Erythroblast (primary cell): Measurements from ENCODE around the gene OR52K1.
"Not testable (repeated sequence)": the region's sequence is repeated elsewhere in the genome, so short reads cannot be mapped to it uniquely, and the experiment has no call there.

Source experiments
- DNase-seq, 2 experiments: peaks; one replicate each; lab custom pipeline; 2025; lab: John Stamatoyannopoulos, UW
- GATA1 ChIP-seq: IDR thresholded peaks from 2 replicates; pipeline ENCODE4 v1.6.1; 2011; ENCODE audit warnings: low read depth, mild to moderate bottlenecking, control low read depth, low read length, moderate library complexity
- POLR2A ChIP-seq: IDR thresholded peaks from 2 replicates; pipeline ENCODE4 v1.6.1; 2011; ENCODE audit warnings: mild to moderate bottlenecking, low read length

OR52K1 gene

DNA sequence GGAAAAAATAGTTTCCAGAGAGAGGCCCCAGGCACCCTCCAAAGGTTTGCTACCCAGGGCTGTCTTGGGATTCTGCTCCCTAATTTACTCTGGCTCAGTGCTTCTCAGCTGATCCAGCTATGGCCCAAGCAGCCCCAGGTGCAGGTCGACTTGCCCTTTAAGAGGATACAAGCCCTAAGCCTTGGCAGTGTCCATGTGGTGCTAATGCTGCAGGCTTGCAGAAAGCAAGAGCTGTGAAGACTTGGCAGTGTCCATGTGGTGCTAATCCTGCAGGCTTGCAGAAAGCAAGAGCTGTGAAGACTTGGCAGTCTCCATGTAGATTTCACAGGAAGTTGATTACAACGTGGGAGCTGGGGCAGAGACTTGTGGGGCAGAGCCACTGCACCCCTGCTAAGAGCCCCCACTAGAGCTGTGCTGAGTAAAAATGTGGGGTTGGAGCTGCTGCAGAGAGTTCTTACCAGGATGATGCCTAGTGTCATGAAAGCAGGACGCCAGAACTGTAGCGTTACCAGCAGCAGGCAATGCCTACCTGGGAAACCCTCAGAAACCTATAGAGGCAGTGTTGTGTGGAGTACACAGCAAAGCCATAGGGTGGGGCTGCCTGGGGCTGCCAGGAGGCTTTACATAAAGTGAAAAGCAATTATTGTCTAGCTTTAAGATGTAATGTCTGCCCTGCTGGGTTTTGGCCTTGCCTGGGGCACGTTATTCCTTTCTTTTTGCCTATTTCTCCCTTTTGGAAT, 16.1 kb upstream of the OR52K1 start:
- no peak for DNase-seq
- TF ChIP-seq GATA1 (no peak), POLR2A (no peak)

DNA sequence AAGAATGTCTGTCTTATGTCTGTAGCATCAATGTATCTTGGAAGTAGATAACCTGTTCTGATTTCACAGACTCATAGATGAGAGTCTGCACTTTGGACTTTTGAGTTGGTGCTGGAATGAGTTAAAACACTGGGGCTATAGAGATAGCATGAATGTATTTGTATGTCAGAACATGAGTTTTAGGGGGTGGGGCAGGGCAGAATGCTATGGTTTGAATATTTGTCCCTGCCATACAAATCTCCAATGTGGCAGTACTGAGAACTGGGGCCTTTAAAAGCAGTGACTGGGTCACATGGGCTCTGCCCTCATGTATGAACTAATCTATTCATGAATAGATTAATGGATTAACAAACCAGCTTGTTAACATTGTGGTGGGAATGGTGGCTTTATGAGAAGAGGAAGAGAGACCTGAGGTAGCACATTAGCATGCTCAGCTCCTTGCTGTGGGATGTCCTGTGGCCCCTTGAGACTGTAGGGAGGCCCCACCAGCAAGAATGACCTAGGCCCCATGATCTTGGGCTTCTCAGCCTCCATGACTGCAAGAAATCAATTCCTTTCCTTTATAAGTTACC, 15.5 kb upstream of the OR52K1 start:
- no peak for DNase-seq
- TF ChIP-seq GATA1 (no peak), POLR2A (no peak)

DNA sequence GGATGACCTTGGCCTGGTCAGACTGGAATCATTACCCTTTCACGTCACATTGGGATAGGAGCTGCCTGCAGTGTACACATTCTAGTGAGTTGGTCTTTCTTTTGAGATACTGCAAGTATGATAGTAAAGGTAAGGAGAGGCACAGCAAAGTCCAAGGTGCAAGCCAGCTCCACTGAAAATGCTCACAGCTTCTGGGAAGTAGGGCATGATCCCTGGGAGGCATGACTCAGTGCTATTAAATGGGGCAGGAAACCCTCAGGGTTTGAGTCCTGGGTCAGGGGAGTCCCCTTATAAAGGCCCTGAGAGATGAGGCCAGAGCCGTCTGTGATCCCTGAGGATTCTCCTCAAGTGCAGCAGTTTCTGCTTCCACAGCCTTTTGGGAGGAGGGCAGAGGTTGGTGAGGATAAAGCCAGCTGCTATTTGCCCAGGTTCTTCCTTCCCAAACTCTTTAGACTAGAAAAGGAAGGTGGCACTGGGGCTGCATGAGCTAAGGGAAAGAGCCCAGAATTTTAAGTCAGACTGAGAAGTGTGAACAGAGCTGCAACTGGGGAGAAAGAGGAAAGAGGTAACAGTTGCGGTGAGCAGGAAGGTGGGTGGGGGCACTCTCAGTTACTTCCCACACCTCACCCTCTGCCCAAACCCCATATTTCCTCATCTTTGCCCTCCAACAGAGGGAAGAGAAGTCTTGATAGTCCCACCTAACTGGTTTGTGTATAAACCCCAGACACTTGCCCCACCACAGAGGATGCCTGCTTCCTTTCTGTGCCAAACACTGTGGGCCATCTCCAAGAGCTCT, 14.4 kb upstream of the OR52K1 start:
- no peak for DNase-seq
- TF ChIP-seq GATA1 (no peak), POLR2A (no peak)

DNA sequence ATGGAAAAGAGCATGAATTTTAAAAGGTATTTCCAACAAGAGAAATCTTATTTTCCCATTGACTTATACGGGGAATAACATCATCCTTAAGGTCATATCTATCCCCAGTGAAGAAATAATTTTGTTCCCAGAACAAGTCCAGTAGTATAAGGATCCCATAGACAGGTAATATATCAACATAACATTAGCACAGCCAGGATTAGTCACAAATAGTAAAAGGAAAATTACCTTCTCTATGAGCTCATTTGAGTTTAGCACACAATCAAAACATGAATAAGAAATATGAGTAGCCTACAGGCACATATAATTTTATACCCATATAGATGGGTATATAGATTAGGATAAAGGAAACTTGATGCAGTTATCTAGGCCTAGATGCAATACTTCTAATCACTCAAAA, 2.8 kb upstream of the OR52K1 start:
- no peak for DNase-seq
- no peak for TF ChIP-seq POLR2A

DNA sequence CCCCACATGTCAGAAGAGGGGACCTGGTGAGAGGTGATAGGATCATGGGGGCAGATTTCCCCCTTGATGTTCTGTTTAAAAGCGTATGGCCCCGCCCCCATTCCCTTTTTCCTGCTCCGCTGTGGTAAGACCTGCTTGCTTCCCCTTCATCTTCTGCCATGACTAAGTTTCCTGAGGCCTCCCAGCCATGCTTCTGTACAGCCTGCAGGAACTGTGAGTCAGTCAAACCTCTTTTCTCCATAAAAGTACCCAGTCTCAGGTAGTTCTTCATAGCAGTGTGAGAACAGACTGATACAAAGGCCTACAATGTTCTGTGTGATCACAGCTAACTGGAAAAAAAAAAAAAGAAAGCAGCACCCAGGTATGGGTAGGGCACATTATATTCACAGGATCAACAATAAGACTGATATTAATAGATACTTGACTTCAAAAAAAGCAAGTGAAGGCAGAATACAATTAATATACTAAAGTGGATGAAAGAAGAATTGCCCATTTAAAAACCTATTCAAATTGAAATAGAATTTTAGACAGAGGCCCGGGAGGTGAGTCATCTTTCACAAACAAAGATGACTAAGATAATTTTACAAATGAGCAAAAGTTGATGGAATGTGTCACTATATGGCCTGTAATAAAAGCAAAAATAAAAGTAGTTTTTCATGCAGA, 1.7 kb upstream of the OR52K1 start:
- DNase-seq, result no peak
- TF ChIP-seq GATA1, result no peak
- TF ChIP-seq POLR2A, result no peak

DNA sequence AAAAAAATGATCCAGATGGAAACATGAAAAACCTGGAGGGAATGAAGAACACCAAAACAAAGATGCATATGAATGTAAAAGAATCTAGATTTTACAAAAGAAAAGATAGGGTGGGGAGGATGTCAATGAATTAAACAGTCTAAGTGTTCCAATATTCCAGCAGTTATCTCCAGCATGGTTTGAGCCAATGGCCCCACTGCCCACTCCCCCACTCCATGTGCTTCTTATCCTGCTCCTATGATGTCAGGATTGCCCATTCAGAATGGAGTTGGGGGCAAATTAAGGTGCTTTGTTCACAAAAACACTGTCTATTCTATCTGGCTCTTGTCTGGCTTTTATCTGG, 1.2 kb upstream of the OR52K1 start:
- no peak for TF ChIP-seq GATA1
- TF ChIP-seq POLR2A, result no peak
- no peak for DNase-seq

DNA sequence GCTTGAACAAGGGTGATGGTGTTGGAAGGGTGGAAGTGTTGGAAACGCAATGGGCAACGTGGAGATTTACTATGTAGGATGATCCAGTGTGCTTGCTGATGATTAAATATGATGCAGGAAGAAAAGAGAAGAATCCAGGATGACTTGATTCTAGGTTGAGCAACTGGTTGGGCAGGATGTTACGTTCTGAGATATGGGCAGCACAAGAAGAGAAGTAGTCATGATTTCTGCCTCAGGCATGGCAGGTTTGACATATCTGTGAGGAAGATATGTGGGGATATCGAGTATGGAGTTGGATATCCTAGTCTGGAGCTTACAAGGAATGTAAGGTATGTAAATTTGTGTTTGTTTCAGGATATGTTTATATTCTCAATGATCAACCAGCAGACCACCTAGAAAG, 1.9 kb downstream of the OR52K1 start:
- TF ChIP-seq GATA1 (no peak), POLR2A (no peak)
- DNase-seq, result no peak

DNA sequence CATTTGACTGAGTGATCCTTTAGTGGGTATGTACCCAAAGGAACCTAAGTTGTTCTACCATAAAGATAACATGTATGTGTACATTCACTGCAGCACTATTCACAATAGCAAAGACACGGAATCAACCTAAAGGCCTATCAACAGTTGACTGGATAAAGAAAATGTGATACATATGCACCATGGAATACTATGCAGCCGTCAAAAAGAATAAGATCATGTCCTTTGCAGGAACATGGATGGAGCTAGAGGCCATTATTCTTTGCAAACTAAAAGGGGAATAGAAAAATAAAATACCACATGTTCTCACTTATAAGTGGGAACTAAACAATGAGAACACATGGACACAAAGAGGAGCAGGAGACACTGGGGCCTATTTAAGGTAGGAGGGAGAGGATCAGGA, 9.0 kb downstream of the OR52K1 start:
- DNase-seq, result not testable (repeated sequence)

DNA sequence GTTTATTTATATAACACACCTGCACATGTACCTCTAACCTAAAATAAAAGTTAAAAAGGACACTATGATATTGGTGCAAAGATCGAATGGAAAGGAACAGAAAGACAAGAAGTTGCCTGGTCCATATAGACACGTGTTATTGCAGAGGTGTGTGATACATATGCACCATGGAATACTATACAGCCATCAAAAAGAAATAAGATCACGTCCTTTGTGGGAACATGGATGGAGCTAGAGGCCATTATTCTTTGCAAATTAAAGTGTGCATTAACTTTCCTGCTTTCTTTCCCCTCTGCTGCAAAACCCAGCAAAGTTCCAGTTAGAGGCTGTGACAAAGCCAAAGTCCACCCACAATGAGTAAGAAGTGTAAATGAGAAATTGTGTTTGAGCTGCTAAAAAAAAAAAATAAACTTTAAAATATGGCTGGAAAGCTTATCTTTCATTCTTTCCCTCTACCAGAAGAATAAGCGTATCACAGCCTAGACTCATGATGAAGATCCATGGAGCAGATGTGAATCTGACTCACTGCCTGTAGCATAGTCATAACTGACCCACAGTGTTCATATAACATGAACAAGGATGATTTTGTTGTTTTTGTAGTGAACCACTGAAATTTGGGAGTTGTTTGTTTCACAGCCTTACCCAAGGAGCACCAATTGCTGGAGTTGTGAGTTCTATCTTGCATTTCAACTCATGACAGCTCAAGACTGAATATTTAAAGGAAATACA, 9.6 kb downstream of the OR52K1 start:
- TF ChIP-seq GATA1 (no peak), POLR2A (no peak)
- no peak for DNase-seq

DNA sequence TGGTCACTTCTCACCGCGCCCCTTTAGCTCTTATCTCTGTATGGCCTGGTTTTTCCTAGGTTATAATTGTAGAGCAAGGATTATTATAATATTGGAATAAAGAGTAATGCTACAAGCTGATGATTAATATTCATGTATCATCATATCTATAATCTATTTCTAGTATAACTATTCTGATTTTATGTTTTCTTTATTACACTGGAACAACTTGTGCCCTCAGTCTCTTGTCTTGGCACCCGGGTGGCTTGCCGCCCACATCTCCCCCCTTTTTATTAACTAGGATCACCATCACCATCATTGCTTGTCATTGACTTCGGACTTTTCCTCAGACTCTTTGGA, 11.0 kb downstream of the OR52K1 start:
- TF ChIP-seq GATA1 (no peak), POLR2A (no peak)
- no peak for DNase-seq

DNA sequence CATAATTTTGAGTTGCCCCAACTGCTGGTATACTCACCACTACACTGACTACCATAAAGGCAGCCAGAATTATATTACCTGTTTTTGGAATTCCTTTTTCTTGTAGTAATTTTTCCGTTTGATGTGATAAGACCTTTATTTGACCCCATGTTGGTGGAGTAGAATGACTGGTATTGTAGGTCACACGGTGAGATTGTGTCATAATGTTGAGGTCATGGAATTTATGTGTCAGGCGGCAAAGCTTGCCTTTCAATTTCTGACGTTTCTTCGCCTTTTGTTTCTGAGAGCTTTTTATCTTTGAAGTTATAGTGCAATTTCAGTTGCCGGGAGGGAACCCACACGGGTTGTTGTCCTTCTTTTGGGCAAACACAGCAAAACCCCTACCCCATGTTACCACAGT, 13.0 kb downstream of the OR52K1 start:
- TF ChIP-seq POLR2A (no peak), GATA1 (no peak)
- DNase-seq, result no peak

DNA sequence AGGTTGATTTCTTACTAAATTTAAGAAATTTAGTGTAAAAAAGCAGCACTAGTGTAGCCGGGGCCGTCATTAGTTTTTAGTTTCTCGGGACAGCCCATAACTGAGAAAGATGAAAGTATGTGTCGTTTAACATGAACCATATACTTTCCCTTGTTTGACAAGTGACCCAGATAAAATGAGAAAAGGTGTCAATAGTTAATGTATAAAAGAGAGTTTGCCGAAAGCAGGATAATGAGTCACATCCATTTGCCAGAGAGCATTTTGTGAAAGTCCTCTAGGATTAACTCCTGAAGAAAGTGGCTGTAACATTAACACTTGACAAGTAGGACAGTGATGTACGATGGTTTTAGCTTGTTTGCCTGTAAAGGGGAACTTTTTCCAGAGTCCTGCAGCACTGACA, 13.5 kb downstream of the OR52K1 start:
- DNase-seq, result no peak
- TF ChIP-seq POLR2A, result no peak
- TF ChIP-seq GATA1, result no peak

DNA sequence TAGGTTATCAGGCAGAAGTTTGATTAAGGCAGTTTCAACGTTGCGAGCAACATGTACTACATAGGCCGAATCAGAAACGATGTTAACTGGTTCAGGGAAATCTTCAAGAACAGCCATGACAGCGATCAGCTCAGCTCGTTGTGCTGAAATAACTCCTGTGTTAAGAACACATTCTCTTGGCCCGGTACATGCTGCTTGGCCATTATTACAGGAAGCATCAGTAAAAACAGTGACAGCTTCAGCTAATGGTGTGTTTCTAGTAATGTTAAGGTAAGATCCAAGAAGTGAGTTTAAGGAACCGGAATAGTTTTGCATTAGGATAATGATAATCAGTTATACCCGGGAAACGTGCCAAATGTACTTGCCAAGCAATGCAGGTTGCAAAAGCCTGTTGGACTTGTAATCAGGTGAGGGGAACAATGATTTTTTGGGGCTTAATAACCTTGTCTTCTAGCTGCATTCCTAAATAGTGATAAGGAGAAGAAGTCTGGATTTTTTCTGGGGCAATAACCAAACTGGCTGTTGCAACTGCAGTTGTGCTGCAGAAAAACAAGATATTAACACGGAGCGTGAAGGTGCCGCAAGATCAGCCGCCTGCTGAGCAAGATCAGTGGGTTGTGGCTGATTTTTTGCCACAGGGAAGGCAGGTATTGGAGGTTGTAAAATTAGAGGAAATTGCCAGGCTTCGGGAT, 14.3 kb downstream of the OR52K1 start:
- no peak for TF ChIP-seq GATA1
- no peak for TF ChIP-seq POLR2A
- no peak for DNase-seq
